GM08714 (cell line): ENCODE measurements around the gene PARN.
"Not testable (repeated sequence)": the region's sequence is repeated elsewhere in the genome, so short reads cannot be mapped to it uniquely, and the experiment has no call there.

Experiments
- H3K4me3 ChIP-seq: fragments of 200-500 bp; sonication (Bioruptor generic); 2 replicates; pipeline ENCODE4 v1.5.1; 2014; ENCODE audit warnings: mild to moderate bottlenecking, low read length, inconsistent platforms
- ZNF274 ChIP-seq: IDR thresholded peaks from 2 replicates; pipeline ENCODE4 v1.6.1; 2012; ENCODE audit warnings: mild to moderate bottlenecking, low read depth, low read length

PARN gene

DNA sequence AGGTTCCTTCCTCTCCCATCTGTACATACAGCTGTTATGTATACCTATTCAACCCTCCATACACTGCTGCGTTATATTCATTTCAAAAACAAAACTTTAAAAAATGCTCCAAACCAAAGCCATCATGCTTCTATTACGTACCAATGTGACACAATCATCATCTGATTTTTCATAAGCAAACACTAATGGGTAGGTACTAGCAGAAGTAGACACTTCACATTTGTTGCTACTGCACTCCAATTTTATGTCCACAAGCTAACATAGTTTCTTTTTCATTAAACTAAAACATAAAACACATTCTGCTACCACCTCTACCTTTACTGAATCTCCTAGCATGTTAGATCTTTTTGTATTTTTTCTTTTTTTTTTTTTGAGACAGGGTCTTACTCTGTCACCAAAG is 57.5 kb downstream of the PARN start:
- no peak overlapping the region for H3K4me3 ChIP-seq
- TF ChIP-seq ZNF274 = no peak

DNA sequence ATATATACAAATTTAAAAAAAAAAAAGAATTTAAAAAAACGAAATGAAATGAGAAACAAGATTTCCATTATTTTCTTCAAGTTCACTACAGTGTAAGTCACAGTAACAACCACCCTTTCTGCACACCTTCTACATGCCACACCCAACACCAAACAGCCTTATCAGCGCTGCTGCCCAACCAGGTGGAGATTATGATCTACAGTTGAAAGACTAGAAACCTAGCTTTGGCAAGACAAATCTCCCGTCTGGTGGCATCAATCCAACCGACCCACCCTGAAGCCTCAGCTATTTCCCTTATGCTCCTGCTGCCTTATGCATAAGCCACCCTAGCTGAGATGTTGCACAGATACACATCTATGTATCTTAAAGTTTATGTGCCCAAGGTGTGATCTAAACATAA is 60.8 kb downstream of the PARN start:
- no peak overlapping the region for H3K4me3 ChIP-seq
- no peak for TF ChIP-seq ZNF274

DNA sequence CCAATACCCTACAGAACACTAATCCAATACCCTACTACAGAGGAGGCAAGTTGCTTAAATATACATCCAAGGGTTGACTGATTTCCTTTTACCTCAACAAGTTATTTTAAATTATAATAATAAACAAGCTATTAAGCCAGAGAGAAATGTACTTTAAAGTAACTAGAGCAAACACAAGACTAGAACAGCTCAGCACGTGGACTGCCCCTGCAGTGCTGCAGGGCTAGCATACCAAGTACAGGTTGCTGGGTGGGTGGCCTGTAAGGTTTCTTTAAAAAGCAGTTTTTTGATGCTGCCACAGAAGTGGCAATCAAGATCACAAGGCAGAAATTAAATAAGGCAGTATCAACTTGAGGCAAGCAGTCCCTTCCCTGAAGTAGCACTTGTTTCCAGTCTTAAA is 63.5 kb downstream of the PARN start:
- H3K4me3 ChIP-seq = no peak overlapping the region
- TF ChIP-seq ZNF274 = no peak

DNA sequence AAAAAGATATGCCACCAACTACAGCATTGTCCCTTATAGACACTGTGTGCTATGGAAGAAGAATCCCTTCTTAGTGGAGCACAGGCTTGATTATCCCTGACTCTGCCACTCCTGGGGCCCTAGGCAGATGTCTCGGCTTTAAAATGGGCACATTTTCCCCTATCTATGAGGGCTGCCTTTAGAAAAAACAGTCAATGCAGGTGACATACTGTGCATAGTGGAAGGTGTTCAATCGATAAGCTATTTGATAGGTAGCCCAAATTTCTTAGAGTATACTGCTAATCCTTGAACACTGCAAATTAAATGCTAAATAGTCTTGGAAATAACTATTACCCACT is 64.4 kb downstream of the PARN start:
- no peak for TF ChIP-seq ZNF274
- H3K4me3 ChIP-seq = no peak overlapping the region

- H3K4me3 ChIP-seq = no peak overlapping the region
- no peak for TF ChIP-seq ZNF274
Observed at GRCh38 chr16:14564861-14565687, 65.0 kb downstream of the PARN start.

DNA sequence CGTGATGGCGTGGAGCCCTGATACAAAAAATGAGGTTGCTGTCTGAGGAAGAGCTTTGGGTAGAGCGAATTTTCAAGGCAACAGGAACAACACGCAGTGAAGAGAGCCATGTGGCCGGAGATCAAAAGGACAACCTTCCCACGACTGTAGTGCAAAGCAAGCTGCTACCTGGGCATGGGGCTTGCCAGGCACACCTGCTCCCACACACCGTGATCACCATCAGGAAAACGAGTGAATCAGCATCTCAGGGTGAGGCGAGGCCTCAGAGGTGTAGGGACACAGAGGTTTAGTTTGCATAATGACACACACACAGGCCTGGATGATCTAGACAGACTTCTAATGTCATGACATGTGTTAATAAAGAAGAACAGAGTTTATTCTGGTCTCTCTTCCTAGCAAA is 65.7 kb downstream of the PARN start:
- TF ChIP-seq ZNF274 = no peak

GRCh38 chr16:14562691-14563491 is 67.2 kb downstream of the PARN start:
- no peak overlapping the region for H3K4me3 ChIP-seq
- no peak for TF ChIP-seq ZNF274

More for the DNA sequence above, 65.7 kb downstream of the PARN start:
- H3K4me3 ChIP-seq = no peak overlapping the region

- no peak for TF ChIP-seq ZNF274
Observed at GRCh38 chr16:14560523-14560922, 69.5 kb downstream of the PARN start.

GRCh38 chr16:14559809-14560241 is 70.2 kb downstream of the PARN start:
- TF ChIP-seq ZNF274 = no peak
- no peak overlapping the region for H3K4me3 ChIP-seq

More at GRCh38 chr16:14560523-14560922, 69.5 kb downstream of the PARN start:
- H3K4me3 ChIP-seq = no peak overlapping the region

DNA sequence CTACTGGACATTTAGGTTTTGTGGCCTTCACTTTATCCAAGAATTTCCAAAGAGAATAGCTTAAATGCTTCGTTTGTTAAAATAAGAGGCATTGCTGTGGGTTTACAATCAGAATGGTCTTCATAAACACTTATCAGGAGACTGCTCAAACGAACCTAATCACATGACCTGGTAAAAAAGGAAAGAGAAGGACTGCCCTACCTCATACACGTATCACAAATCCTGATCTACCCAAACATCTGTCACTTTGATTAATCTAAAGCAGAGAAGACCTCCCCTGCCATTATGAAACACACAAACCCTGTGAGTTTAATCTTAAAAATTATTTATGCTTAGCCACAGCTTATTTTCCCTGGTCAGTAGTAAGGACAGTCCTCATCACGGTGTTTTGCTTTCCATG is 76.6 kb downstream of the PARN start:
- no peak overlapping the region for H3K4me3 ChIP-seq
- no peak for TF ChIP-seq ZNF274

DNA sequence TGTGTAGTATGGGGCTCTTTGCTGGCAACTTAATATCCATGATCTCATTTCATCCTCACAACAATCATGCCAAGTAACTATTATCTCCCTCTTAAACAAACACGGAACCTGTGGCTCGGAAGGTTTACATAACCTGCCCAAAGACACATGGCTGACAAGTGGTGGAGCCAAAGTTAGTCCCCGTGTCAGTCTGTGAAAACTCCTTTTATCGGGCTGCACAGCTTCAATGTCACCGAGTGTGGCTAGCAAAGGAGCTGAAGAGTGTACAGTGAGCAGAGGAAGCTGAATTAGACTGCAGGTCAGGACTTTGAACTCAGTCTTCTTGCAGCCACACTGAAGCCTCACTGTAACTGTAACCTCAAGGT is 80.3 kb downstream of the PARN start:
- H3K4me3 ChIP-seq = no peak overlapping the region
- no peak for TF ChIP-seq ZNF274

- H3K4me3 ChIP-seq = no peak overlapping the region
- no peak for TF ChIP-seq ZNF274
Observed at GRCh38 chr16:14548933-14549788, 80.9 kb downstream of the PARN start.

DNA sequence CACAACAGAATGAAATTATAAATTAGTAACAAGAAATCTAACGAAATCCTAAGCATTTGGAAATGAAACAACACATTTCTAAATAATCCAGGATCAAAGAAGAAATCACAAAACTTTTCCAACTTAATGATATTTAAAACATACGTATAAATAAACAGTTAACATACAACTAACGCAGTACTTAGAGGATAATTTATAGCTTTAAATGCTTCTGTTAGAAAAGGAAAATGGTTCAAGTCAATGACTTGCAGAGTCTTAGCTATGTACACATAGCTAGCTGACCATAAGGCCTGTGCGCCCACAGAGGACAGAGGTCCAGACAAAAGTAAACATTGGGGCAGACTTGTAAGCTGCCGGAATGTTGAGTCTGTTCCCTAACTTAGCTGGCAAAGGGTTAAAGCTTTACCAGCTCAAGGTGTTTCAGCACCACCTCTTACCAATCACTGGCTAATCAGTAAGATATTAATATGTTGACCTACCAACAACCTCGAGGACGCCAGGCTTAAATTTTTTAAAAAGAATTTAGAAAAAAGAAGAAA is 84.6 kb downstream of the PARN start:
- no peak overlapping the region for H3K4me3 ChIP-seq
- TF ChIP-seq ZNF274 = no peak

GRCh38 chr16:14544846-14545245 is 85.2 kb downstream of the PARN start:
- not testable (repeated sequence) for H3K4me3 ChIP-seq
